ENCODE data around the gene CREM. TPM values are rescaled to one million over a fixed set of nuclear protein-coding genes. Genes with fewer than 3 reads are reported as not detected.

The CREM gene
- total RNA-seq, 4 donors from 2014 or later, result 12.8 to 15.7 (median 13.3) TPM

- 94% methylated on average over 1 of the region's 1 CpG for WGBS
- no peak overlapping the region for H3K27ac ChIP-seq
- H3K4me1 ChIP-seq, result peaks cover 29% of the 10 kb centered on the region
- H3K4me3 ChIP-seq, result no peak overlapping the region
- no peaks in the 10 kb centered on the region for H3K27me3 ChIP-seq
- DNase-seq (ENCODE audit: low spot score in 2 of 2), result no peak
- no peak for TF ChIP-seq POLR2A (IDR thresholded peaks at IDR 0.05)
- no peak for TF ChIP-seq POLR2AphosphoS5 (IDR thresholded peaks at IDR 0.05)
- TF ChIP-seq EP300 (IDR thresholded peaks at IDR 0.05), result no peak
- no peak for TF ChIP-seq CTCF (IDR thresholded peaks at IDR 0.05)
- H3K9me3 ChIP-seq, result no peaks in the 10 kb centered on the region
- H3K36me3 ChIP-seq, result no peaks in the 10 kb centered on the region
Measured at GRCh38 chr10:35133586-35133985, 6.9 kb downstream of the CREM start.

GRCh38 chr10:35135861-35136260 is 9.2 kb downstream of the CREM start:
- peaks cover 6% of the 10 kb centered on the region for H3K4me1 ChIP-seq
- WGBS, result 84% methylated on average over 5 of the region's 5 CpGs
- DNase-seq (ENCODE audit: low spot score in 2 of 2), result no peak

GRCh38 chr10:35136263-35136815 is 9.7 kb downstream of the CREM start:
- no peaks in the 10 kb centered on the region for H3K27me3 ChIP-seq
- H3K27ac ChIP-seq, result no peak overlapping the region
- H3K36me3 ChIP-seq, result no peaks in the 10 kb centered on the region
- DNase-seq (ENCODE audit: low spot score in 2 of 2), result no peak
- 83% methylated on average over 4 of the region's 4 CpGs for WGBS
- H3K4me1 ChIP-seq, result peaks cover 5% of the 10 kb centered on the region
- TF ChIP-seq POLR2AphosphoS5 (IDR thresholded peaks at IDR 0.05) (no peak), POLR2A (IDR thresholded peaks at IDR 0.05) (no peak), EP300 (IDR thresholded peaks at IDR 0.05) (no peak), CTCF (IDR thresholded peaks at IDR 0.05) (no peak)
- no peaks in the 10 kb centered on the region for H3K9me3 ChIP-seq
- H3K4me3 ChIP-seq, result no peak overlapping the region

More at GRCh38 chr10:35135861-35136260, 9.2 kb downstream of the CREM start:
- H3K27ac ChIP-seq, result no peak overlapping the region
- no peaks in the 10 kb centered on the region for H3K9me3 ChIP-seq
- TF ChIP-seq POLR2A (IDR thresholded peaks at IDR 0.05) (no peak), EP300 (IDR thresholded peaks at IDR 0.05) (no peak), POLR2AphosphoS5 (IDR thresholded peaks at IDR 0.05) (no peak), CTCF (IDR thresholded peaks at IDR 0.05) (no peak)
- no peaks in the 10 kb centered on the region for H3K27me3 ChIP-seq
- H3K36me3 ChIP-seq, result no peaks in the 10 kb centered on the region
- H3K4me3 ChIP-seq, result no peak overlapping the region

- Histone ChIP-seq H3K27ac (no peak overlapping the region), H3K9me3 (no peaks in the 10 kb centered on the region), H3K36me3 (no peaks in the 10 kb centered on the region), H3K4me3 (no peak overlapping the region), H3K27me3 (no peaks in the 10 kb centered on the region), H3K4me1 (no peaks in the 10 kb centered on the region)
- TF ChIP-seq POLR2AphosphoS5 (IDR thresholded peaks at IDR 0.05) (no peak), CTCF (IDR thresholded peaks at IDR 0.05) (no peak), POLR2A (IDR thresholded peaks at IDR 0.05) (no peak), EP300 (IDR thresholded peaks at IDR 0.05) (no peak)
- no peak for DNase-seq (ENCODE audit: low spot score in 2 of 2)
- WGBS, result 91% methylated on average over 6 of the region's 6 CpGs
Measured at GRCh38 chr10:35140126-35140525, 13.5 kb downstream of the CREM start.

GRCh38 chr10:35140727-35141126 is 14.1 kb downstream of the CREM start:
- Histone ChIP-seq H3K27me3 (no peaks in the 10 kb centered on the region), H3K36me3 (no peaks in the 10 kb centered on the region), H3K4me1 (no peaks in the 10 kb centered on the region), H3K27ac (no peak overlapping the region), H3K4me3 (no peak overlapping the region), H3K9me3 (no peaks in the 10 kb centered on the region)
- no peak for TF ChIP-seq CTCF (IDR thresholded peaks at IDR 0.05)
- no peak for TF ChIP-seq EP300 (IDR thresholded peaks at IDR 0.05)
- no peak for TF ChIP-seq POLR2AphosphoS5 (IDR thresholded peaks at IDR 0.05)
- no peak for TF ChIP-seq POLR2A (IDR thresholded peaks at IDR 0.05)
- DNase-seq (ENCODE audit: low spot score in 2 of 2), result no peak
- WGBS, result 83% methylated on average over 3 of the region's 3 CpGs
